DND-41 (cell line): ENCODE results near the gene CNTN5.

Experiments
- ATAC-seq: fragments of 200-7000 bp; cut with Tn5 transposase; 3 replicates; pipeline ENCODE4 v1.9.1; 2021; ENCODE audit warnings: low read depth; ENCODE audit not compliant: insufficient read depth
- DNase-seq: peaks from one replicate; pipeline ENCODE4 v3.0.0-alpha.2; 2020
- H2AFZ ChIP-seq: 2 replicates; pipeline ENCODE4 v1.6.0; 2012; ENCODE audit warnings: low read depth, low read length
- H3K27ac ChIP-seq: 2 replicates; pipeline ENCODE4 v1.5.1; 2012; ENCODE audit warnings: low read length, inconsistent platforms
- H3K27me3 ChIP-seq: fragments of 200-600 bp; sonication (generic); 2 replicates; pipeline ENCODE4 v1.6.0; 2012; ENCODE audit warnings: low read length, mild to moderate bottlenecking, inconsistent platforms; ENCODE audit not compliant: insufficient read depth, poor library complexity
- H3K36me3 ChIP-seq: 2 replicates; pipeline ENCODE4 v1.5.1; 2012; ENCODE audit warnings: low read length, inconsistent platforms; ENCODE audit not compliant: insufficient read depth
- H3K4me1 ChIP-seq: 2 replicates; pipeline ENCODE4 v1.5.1; 2012; ENCODE audit warnings: mild to moderate bottlenecking, low read length; ENCODE audit not compliant: insufficient read depth
- H3K4me2 ChIP-seq: 2 replicates; pipeline ENCODE4 v1.6.0; 2012; ENCODE audit warnings: mild to moderate bottlenecking, moderate library complexity, low read length, inconsistent platforms; ENCODE audit not compliant: insufficient read depth
- H3K4me3 ChIP-seq, 2 experiments: fragments of 200-600 bp in 1 of 2; shearing (Covaris generic) in 1 of 2; 2 replicates each; pipeline ENCODE4 v1.5.1; 2012 to 2016; ENCODE audit warnings: inconsistent platforms in 2 of 2, low read length in 2 of 2, mild to moderate bottlenecking in 2 of 2, low read depth in 1 of 2, moderate library complexity in 1 of 2
- H3K79me2 ChIP-seq: 2 replicates; pipeline ENCODE4 v1.6.0; 2012; ENCODE audit warnings: low read length, inconsistent platforms; ENCODE audit not compliant: insufficient read depth
- H3K9ac ChIP-seq: 2 replicates; pipeline ENCODE4 v1.6.0; 2012; ENCODE audit warnings: low read depth, mild to moderate bottlenecking, inconsistent platforms, low read length, moderate library complexity
- H3K9me3 ChIP-seq: 2 replicates; pipeline ENCODE4 v1.5.1; 2012; ENCODE audit warnings: low read length, moderate library complexity, mild to moderate bottlenecking, inconsistent platforms; ENCODE audit not compliant: insufficient read depth, severe bottlenecking
- H4K20me1 ChIP-seq: 2 replicates; pipeline ENCODE4 v1.6.0; 2012; ENCODE audit warnings: low read length; ENCODE audit not compliant: insufficient read depth
- EZH2 ChIP-seq: IDR thresholded peaks from 3 replicates; pipeline ENCODE4 v1.6.1; 2012; ENCODE audit warnings: borderline replicate concordance, low read depth, mild to moderate bottlenecking, moderate library complexity, low read length, inconsistent platforms; ENCODE audit not compliant: severe bottlenecking
- TF ChIP-seq, protein P1 (sequence below): IDR thresholded peaks from 2 replicates; pipeline ENCODE4 v1.5.1; 2012; ENCODE audit warnings: borderline replicate concordance, low read length, moderate library complexity, mild to moderate bottlenecking; ENCODE audit not compliant: poor library complexity, severe bottlenecking; ENCODE audit errors: extremely low read depth

CNTN5 gene

GRCh38 chr11:100133114-100133513, 1112.4 kb downstream of the CNTN5 start:
- TF ChIP-seq EZH2: no peak
- TF ChIP-seq, protein P1, sequence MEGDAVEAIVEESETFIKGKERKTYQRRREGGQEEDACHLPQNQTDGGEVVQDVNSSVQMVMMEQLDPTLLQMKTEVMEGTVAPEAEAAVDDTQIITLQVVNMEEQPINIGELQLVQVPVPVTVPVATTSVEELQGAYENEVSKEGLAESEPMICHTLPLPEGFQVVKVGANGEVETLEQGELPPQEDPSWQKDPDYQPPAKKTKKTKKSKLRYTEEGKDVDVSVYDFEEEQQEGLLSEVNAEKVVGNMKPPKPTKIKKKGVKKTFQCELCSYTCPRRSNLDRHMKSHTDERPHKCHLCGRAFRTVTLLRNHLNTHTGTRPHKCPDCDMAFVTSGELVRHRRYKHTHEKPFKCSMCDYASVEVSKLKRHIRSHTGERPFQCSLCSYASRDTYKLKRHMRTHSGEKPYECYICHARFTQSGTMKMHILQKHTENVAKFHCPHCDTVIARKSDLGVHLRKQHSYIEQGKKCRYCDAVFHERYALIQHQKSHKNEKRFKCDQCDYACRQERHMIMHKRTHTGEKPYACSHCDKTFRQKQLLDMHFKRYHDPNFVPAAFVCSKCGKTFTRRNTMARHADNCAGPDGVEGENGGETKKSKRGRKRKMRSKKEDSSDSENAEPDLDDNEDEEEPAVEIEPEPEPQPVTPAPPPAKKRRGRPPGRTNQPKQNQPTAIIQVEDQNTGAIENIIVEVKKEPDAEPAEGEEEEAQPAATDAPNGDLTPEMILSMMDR: no peak
- Histone ChIP-seq H3K27me3 (no peaks in the 10 kb centered on the region), H2AFZ (no peak overlapping the region), H4K20me1 (no peaks in the 10 kb centered on the region), H3K36me3 (no peaks in the 10 kb centered on the region), H3K27ac (no peak overlapping the region), H3K4me2 (no peak overlapping the region), H3K9ac (no peak overlapping the region), H3K4me3 (no peak overlapping the region), H3K9me3 (no peaks in the 10 kb centered on the region), H3K79me2 (no peaks in the 10 kb centered on the region), H3K4me1 (no peaks in the 10 kb centered on the region)
- ATAC-seq (no peak), DNase-seq (no peak)

- ATAC-seq: no peak
Observed at GRCh38 chr11:100141201-100141600, 1120.5 kb downstream of the CNTN5 start.

DNA sequence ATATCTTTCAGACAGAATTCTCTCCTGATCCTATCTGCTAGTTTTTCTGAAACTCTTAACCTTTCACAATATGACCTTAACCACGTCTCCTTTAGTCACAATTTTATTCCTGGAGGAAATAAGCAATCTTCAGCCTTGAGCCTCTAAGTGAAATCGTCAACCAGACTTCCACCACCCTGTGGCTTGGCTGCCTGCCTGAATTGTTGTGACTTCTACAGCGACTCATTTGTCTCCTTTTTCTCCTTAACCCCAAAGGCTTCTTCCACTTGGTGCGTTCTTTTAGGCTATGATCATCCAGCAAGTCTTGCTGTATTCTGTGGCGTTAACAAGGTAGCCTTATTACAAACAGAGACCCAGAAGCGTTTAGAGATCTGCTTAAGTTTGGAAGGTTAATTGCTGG, 1131.2 kb downstream of the CNTN5 start:
- Histone ChIP-seq H4K20me1 (no peaks in the 10 kb centered on the region), H3K27me3 (no peaks in the 10 kb centered on the region), H3K79me2 (no peaks in the 10 kb centered on the region), H3K27ac (no peak overlapping the region), H3K4me1 (no peaks in the 10 kb centered on the region), H3K4me3 (no peak overlapping the region), H2AFZ (no peak overlapping the region), H3K9ac (no peak overlapping the region), H3K9me3 (no peaks in the 10 kb centered on the region), H3K36me3 (no peaks in the 10 kb centered on the region), H3K4me2 (no peak overlapping the region)
- no peak for DNase-seq
- no peak for ATAC-seq
- TF ChIP-seq, protein P1: no peak
- no peak for TF ChIP-seq EZH2

More at GRCh38 chr11:100141201-100141600, 1120.5 kb downstream of the CNTN5 start:
- Histone ChIP-seq H3K4me3 (no peak overlapping the region), H3K27ac (no peak overlapping the region), H3K79me2 (no peaks in the 10 kb centered on the region), H3K4me2 (no peak overlapping the region), H3K9me3 (no peaks in the 10 kb centered on the region), H3K4me1 (no peaks in the 10 kb centered on the region), H2AFZ (no peak overlapping the region), H3K9ac (no peak overlapping the region), H3K36me3 (no peaks in the 10 kb centered on the region), H3K27me3 (no peaks in the 10 kb centered on the region), H4K20me1 (no peaks in the 10 kb centered on the region)
- no peak for TF ChIP-seq EZH2
- TF ChIP-seq, protein P1: no peak
- DNase-seq: no peak

GRCh38 chr11:100152766-100153165, 1132.0 kb downstream of the CNTN5 start:
- H3K4me2 ChIP-seq: no peak overlapping the region
- H3K4me1 ChIP-seq: no peaks in the 10 kb centered on the region
- H3K27me3 ChIP-seq: no peaks in the 10 kb centered on the region
- no peak overlapping the region for H3K9ac ChIP-seq
- H3K27ac ChIP-seq: no peak overlapping the region
- no peak for ATAC-seq
- no peaks in the 10 kb centered on the region for H3K9me3 ChIP-seq
- H3K4me3 ChIP-seq: no peak overlapping the region
- no peaks in the 10 kb centered on the region for H3K36me3 ChIP-seq
- no peaks in the 10 kb centered on the region for H3K79me2 ChIP-seq
- H2AFZ ChIP-seq: no peak overlapping the region
- no peak for TF ChIP-seq EZH2
- TF ChIP-seq, protein P1: no peak
- no peaks in the 10 kb centered on the region for H4K20me1 ChIP-seq
- no peak for DNase-seq
